Suprapubic skin (tissue), 4 donors: ENCODE data around the gene FOXS1. TPM values are rescaled to one million over a fixed set of nuclear protein-coding genes. Genes with fewer than 3 reads are reported as not detected.
"Not testable (repeated sequence)": the region's sequence is repeated elsewhere in the genome, so short reads cannot be mapped to it uniquely, and the experiment has no call there.

Experiments used
- DNase-seq, 2 donors: peaks; one replicate each; pipeline ENCODE4 v3.0.0-alpha.2; 2019; ENCODE audit warnings: low spot score in 2 of 2
- H3K27ac ChIP-seq: fragments of 200-600 bp; sonication (generic); one replicate; pipeline ENCODE4 v1.5.1; 2019
- H3K27me3 ChIP-seq: fragments of 200-600 bp; sonication (generic); one replicate; pipeline ENCODE4 v1.5.1; 2019
- H3K36me3 ChIP-seq: fragments of 200-600 bp; sonication (generic); one replicate; pipeline ENCODE4 v1.5.1; 2019
- H3K4me1 ChIP-seq: fragments of 200-600 bp; sonication (generic); one replicate; pipeline ENCODE4 v1.5.1; 2019
- H3K4me3 ChIP-seq: fragments of 200-600 bp; sonication (generic); one replicate; pipeline ENCODE4 v1.5.1; 2019; ENCODE audit warnings: mild to moderate bottlenecking
- H3K9me3 ChIP-seq: fragments of 200-600 bp; sonication (generic); one replicate; pipeline ENCODE4 v1.5.1; 2019
- CTCF ChIP-seq, 2 donors: fragments of 200-600 bp in 1 of 2; fragments of 450-650 bp in 1 of 2; sonication (generic) in 1 of 2; IDR thresholded peaks; one replicate each; pipeline ENCODE4 v1.5.1; 2016 to 2019; ENCODE audit warnings: antibody characterized with exemption in 2 of 2, mild to moderate bottlenecking in 1 of 2, moderate library complexity in 1 of 2
- EP300 ChIP-seq: sonication (generic); formaldehyde crosslinking; IDR thresholded peaks from one replicate; pipeline ENCODE4 v1.6.1; 2017; ENCODE audit warnings: antibody characterized with exemption
- POLR2A ChIP-seq, 2 donors: fragments of 450-650 bp; IDR thresholded peaks; one replicate each; pipeline ENCODE4 v1.6.1; 2017; ENCODE audit warnings: antibody characterized with exemption in 2 of 2, mild to moderate bottlenecking in 2 of 2, moderate library complexity in 2 of 2
- POLR2AphosphoS5 ChIP-seq, 3 donors: sonication (generic); formaldehyde crosslinking; IDR thresholded peaks; one replicate each; pipeline ENCODE4 v1.6.1; 2017; ENCODE audit warnings: antibody characterized with exemption in 3 of 3
- WGBS: methylation state at CpG from one replicate; pipeline ENCODE4 v1.1.5; 2018; 5-methylcytosine and 5-hydroxymethylcytosine counted together
- total RNA-seq, 4 donors: library from RNA; depleted of rRNA; stranded (reverse); fragments of >200 nt; gene quantifications; one replicate each; pipeline ENCODE4 v1.1.0, GENCODE V29; 2016

FOXS1 gene
- total RNA-seq, 4 donors from 2014 or later: not detected

GRCh38 chr20:31817461-31817860 is 27.9 kb downstream of the FOXS1 start:
- TF ChIP-seq EP300: no peak
- DNase-seq: peak in 1 of 2 donors; percentile 22
- Histone ChIP-seq H3K4me1 (peaks cover 6% of the 10 kb centered on the region), H3K36me3 (no peaks in the 10 kb centered on the region), H3K27me3 (no peaks in the 10 kb centered on the region), H3K27ac (no peak overlapping the region), H3K9me3 (no peaks in the 10 kb centered on the region), H3K4me3 (no peak overlapping the region)
- WGBS: 96% methylated on average over 5 of the region's 5 CpGs

- no peak overlapping the region for H3K27ac ChIP-seq
These were observed 29.2 kb downstream of the FOXS1 start for GRCh38 chr20:31816221-31816620.

DNA sequence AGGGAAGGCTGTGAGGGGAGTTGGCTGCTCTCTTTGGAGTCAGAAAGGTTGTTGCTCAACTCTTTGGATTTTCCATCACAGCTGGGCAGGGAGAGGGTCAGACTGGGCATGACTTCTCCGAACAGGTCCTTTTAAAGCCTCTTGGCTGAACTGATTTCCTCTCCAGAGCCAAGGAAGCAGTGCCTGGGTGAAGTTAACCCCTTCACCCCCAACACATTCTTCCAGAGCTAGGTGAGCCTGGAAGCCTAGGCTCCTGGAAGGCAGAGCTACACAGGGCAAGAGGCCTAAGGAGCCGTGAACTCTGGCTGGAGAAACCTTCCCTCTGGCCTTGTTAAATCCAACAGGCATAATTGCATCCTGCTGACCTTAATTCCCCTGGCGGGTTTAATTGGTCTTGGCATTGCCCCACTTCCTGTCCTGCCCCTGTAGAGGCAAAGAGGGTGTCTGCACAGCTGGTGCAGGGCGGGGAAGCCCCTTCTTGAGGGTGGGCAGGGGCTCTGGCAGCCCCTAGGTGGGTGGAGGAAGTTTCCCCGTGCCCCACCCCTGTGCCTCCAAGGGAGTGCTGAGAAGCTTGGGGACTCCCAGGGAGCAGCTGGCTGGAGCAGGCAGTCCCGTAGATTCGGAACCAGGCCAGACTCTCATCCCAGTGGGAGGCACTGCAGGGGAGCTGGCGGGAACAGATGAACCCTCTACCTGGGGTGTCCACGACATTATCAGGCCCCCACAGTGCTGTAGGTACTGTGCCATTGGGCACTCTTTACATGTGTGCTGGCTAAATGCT is 29.8 kb downstream of the FOXS1 start:
- WGBS: 27% methylated on average over 3 of the region's 9 CpGs
- no peaks in the 10 kb centered on the region for H3K9me3 ChIP-seq
- H3K27ac ChIP-seq: no peak overlapping the region
- TF ChIP-seq EP300: no peak
- no peak for TF ChIP-seq CTCF (IDR thresholded peaks at IDR 0.05)
- no peaks in the 10 kb centered on the region for H3K27me3 ChIP-seq
- H3K4me3 ChIP-seq: no peak overlapping the region
- DNase-seq: peak in 1 of 2 donors; percentile 63
- H3K4me1 ChIP-seq: peaks cover 4% of the 10 kb centered on the region
- no peaks in the 10 kb centered on the region for H3K36me3 ChIP-seq

More at GRCh38 chr20:31816221-31816620, 29.2 kb downstream of the FOXS1 start:
- Histone ChIP-seq H3K36me3 (no peaks in the 10 kb centered on the region), H3K27me3 (no peaks in the 10 kb centered on the region), H3K4me1 (peaks cover 4% of the 10 kb centered on the region), H3K9me3 (no peaks in the 10 kb centered on the region), H3K4me3 (no peak overlapping the region)
- no peak for TF ChIP-seq POLR2A (IDR thresholded peaks at IDR 0.05)
- TF ChIP-seq POLR2AphosphoS5 (IDR thresholded peaks at IDR 0.05): no peak
- TF ChIP-seq EP300: no peak
- TF ChIP-seq CTCF (IDR thresholded peaks at IDR 0.05): no peak
- 93% methylated on average over 5 of the region's 5 CpGs for WGBS
- DNase-seq: no peak

DNA sequence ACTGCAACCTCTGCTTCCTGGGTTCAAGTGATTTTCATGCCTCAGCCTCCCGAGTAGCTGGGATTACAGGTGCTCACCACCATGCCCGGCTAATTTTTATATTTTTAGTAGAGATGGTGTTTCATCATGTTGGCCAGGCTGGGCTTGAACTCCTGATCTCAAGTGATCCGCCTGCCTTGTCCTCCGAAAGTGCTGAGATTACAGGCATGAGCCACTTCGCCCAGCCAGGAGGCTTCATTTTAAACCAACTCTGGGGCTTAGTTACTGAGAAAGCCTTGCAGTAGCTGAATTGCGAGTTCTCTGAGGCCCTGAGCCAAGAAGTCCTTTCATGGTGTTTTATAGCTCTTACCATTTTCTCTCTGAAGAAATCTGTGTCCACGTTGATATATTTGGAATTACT is 31.3 kb downstream of the FOXS1 start:
- not testable (repeated sequence) for H3K27ac ChIP-seq, H3K36me3 ChIP-seq, H3K27me3 ChIP-seq, H3K9me3 ChIP-seq, H3K4me3 ChIP-seq, H3K4me1 ChIP-seq
- WGBS: 88% methylated on average over 7 of the region's 7 CpGs
- peak in 1 of 2 donors; percentile 31 for DNase-seq

DNA sequence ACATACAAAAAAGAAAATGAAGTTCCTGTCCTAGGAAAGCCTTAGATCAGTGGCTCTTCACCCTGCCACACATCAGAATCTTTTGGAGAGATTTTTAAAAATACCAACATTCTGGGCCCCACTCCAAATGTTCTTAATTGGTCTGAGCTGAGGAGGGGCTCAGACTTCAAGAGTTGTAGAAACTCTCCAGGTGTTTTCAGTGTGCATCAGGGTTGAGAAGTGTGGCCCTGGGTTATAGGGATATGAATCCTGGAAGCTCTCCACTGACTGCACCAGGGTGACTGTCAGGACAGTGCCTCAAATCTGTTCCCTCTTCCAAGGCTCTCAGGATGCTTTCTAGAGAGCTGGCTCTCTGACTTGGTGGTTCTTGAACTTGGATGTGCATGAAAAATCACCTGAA is 31.8 kb downstream of the FOXS1 start:
- H3K4me1 ChIP-seq: peaks cover 4% of the 10 kb centered on the region
- no peaks in the 10 kb centered on the region for H3K36me3 ChIP-seq
- TF ChIP-seq POLR2A (IDR thresholded peaks at IDR 0.05) (no peak), POLR2AphosphoS5 (IDR thresholded peaks at IDR 0.05) (no peak), CTCF (IDR thresholded peaks at IDR 0.05) (no peak), EP300 (no peak)
- no peak overlapping the region for H3K4me3 ChIP-seq
- H3K9me3 ChIP-seq: no peaks in the 10 kb centered on the region
- no peaks in the 10 kb centered on the region for H3K27me3 ChIP-seq
- no peak overlapping the region for H3K27ac ChIP-seq
- no peak for DNase-seq

DNA sequence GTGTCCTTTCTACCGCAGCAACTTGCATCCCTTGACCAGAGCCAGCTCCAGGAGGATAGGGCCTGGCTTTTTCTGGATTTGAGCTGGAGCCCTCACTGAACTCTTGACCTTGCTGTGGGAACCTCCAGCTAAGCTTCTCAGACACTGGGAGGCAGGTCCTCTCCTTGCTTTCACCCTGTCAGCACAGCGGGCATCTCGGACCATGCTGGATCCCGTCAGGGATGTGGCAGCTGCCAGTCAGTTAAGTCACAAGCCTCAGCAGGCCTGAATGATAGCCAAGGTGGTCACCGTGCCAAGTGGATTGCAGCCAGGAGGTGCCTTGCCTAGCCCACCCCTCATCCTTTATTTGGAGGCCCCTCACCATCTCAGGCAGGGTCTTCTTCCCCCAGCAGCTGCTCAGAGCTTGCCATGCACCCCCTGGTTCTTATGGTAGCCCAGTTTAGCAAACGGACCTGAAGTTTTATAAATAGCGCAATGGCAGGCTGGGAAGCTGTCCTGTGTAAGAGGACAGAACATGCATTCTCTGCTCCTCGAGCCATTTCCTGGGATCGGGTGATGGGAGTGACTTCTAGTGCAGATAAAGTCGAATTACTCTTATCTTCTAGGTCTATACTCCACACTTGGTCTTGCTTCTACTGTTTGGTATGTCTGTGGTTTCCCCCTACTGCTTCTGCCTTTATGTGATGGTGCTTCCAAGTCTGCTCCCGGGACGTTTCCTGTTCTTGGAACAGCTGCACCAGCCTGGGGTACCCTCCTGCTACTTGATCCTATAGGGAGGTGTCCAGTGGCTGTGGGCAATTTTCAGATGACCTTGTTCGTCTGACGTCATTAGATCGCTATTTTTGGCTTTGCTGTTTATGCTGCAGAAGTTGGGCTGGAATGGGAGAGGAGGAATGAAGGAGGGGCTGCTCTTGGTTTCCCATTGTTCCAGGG is 33.3 kb downstream of the FOXS1 start:
- no peak overlapping the region for H3K27ac ChIP-seq

More for the DNA sequence above, 33.3 kb downstream of the FOXS1 start:
- H3K27me3 ChIP-seq: no peaks in the 10 kb centered on the region
- TF ChIP-seq POLR2A (IDR thresholded peaks at IDR 0.05) (no peak), CTCF (IDR thresholded peaks at IDR 0.05) (no peak), POLR2AphosphoS5 (IDR thresholded peaks at IDR 0.05) (no peak), EP300 (no peak)
- peak in 1 of 2 donors; percentile 67 for DNase-seq
- H3K36me3 ChIP-seq: no peaks in the 10 kb centered on the region
- H3K4me1 ChIP-seq: peaks cover 4% of the 10 kb centered on the region
- no peaks in the 10 kb centered on the region for H3K9me3 ChIP-seq
- no peak overlapping the region for H3K4me3 ChIP-seq
- 73% methylated on average over 15 of the region's 15 CpGs for WGBS
